Breast epithelium (tissue), 3 donors: ENCODE measurements around the gene FAM234A.

Source experiments
- POLR2A ChIP-seq: fragments of 450-650 bp; IDR thresholded peaks from one replicate; pipeline ENCODE4 v1.6.1; 2016; ENCODE audit warnings: antibody characterized with exemption, mild to moderate bottlenecking, moderate library complexity
- TF ChIP-seq, protein P1 (sequence below), 3 donors: fragments of 450-650 bp; IDR thresholded peaks; one replicate each; pipeline ENCODE4 v1.5.1; 2016 to 2017; ENCODE audit warnings: antibody characterized with exemption in 3 of 3, mild to moderate bottlenecking in 3 of 3, moderate library complexity in 3 of 3

- TF ChIP-seq, protein P1, sequence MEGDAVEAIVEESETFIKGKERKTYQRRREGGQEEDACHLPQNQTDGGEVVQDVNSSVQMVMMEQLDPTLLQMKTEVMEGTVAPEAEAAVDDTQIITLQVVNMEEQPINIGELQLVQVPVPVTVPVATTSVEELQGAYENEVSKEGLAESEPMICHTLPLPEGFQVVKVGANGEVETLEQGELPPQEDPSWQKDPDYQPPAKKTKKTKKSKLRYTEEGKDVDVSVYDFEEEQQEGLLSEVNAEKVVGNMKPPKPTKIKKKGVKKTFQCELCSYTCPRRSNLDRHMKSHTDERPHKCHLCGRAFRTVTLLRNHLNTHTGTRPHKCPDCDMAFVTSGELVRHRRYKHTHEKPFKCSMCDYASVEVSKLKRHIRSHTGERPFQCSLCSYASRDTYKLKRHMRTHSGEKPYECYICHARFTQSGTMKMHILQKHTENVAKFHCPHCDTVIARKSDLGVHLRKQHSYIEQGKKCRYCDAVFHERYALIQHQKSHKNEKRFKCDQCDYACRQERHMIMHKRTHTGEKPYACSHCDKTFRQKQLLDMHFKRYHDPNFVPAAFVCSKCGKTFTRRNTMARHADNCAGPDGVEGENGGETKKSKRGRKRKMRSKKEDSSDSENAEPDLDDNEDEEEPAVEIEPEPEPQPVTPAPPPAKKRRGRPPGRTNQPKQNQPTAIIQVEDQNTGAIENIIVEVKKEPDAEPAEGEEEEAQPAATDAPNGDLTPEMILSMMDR (IDR thresholded peaks at IDR 0.05): no peak
- TF ChIP-seq POLR2A: no peak
Observed at GRCh38 chr16:260326-260725, 25.7 kb downstream of the FAM234A start.
